H1 (cell line): ENCODE results near the gene TMA7B.

Source experiments
- BCL11A ChIP-seq, 2 experiments: IDR thresholded peaks; one replicate each; pipeline ENCODE4 v1.6.1; 2011; ENCODE audit warnings: low read depth in 2 of 2, low read length in 2 of 2, mild to moderate bottlenecking in 2 of 2
- EGR1 ChIP-seq: IDR thresholded peaks from 2 replicates; pipeline ENCODE4 v1.6.1; 2011; ENCODE audit warnings: low read depth, low read length, borderline replicate concordance
- HDAC2 ChIP-seq, 2 experiments: fragments of 300-600 bp in 1 of 2; sonication (generic) in 1 of 2; IDR thresholded peaks; 2 replicates each; pipeline ENCODE4 v1.6.1; 2011 to 2012; ENCODE audit warnings: low read depth in 2 of 2, low read length in 2 of 2, mild to moderate bottlenecking in 2 of 2, moderate library complexity in 2 of 2, borderline replicate concordance in 1 of 2, inconsistent platforms in 1 of 2
- PHF8 ChIP-seq: fragments of 200-600 bp; sonication (generic); conservative IDR thresholded peaks from 2 replicates; pipeline ENCODE4 v1.7.1; 2012; ENCODE audit warnings: low read depth, mild to moderate bottlenecking, inconsistent platforms, low read length, moderate library complexity
- POLR2AphosphoS5 ChIP-seq: IDR thresholded peaks from 2 replicates; pipeline ENCODE4 v1.6.1; 2011; ENCODE audit warnings: low read depth, low read length
- RAD21 ChIP-seq, 2 experiments: IDR thresholded peaks in 1 of 2; conservative IDR thresholded peaks in 1 of 2; 2 replicates each; pipeline ENCODE4 v1.6.1; 2011; ENCODE audit warnings: low read depth in 2 of 2, low read length in 2 of 2, improper control_type of control experiment in 1 of 2, inconsistent platforms in 1 of 2, mild to moderate bottlenecking in 1 of 2, moderate library complexity in 1 of 2
- RFX5 ChIP-seq: IDR thresholded peaks from 2 replicates; pipeline ENCODE4 v1.6.1; 2011; ENCODE audit warnings: low read depth, low read length, improper control_type of control experiment, borderline replicate concordance
- TCF12 ChIP-seq: IDR thresholded peaks from 2 replicates; pipeline ENCODE4 v1.6.1; 2011; ENCODE audit warnings: low read depth, mild to moderate bottlenecking, low read length
- ZNF274 ChIP-seq: IDR thresholded peaks from 2 replicates; pipeline ENCODE4 v1.7.0; 2012; ENCODE audit warnings: low read length, borderline replicate concordance; ENCODE audit errors: extremely low read depth
- TF ChIP-seq, protein P1 (sequence below), 3 experiments: IDR thresholded peaks; 1 replicate in 2 of 3; 2 replicates in 1 of 3; pipeline versions ENCODE4 v1.5.1 to v1.6.1; 2011; ENCODE audit warnings: low read length in 3 of 3, mild to moderate bottlenecking in 3 of 3, inconsistent platforms in 2 of 3, low read depth in 1 of 3, moderate library complexity in 1 of 3; ENCODE audit not compliant: insufficient read depth in 1 of 3; ENCODE audit errors: control extremely low read depth in 1 of 3

DNA sequence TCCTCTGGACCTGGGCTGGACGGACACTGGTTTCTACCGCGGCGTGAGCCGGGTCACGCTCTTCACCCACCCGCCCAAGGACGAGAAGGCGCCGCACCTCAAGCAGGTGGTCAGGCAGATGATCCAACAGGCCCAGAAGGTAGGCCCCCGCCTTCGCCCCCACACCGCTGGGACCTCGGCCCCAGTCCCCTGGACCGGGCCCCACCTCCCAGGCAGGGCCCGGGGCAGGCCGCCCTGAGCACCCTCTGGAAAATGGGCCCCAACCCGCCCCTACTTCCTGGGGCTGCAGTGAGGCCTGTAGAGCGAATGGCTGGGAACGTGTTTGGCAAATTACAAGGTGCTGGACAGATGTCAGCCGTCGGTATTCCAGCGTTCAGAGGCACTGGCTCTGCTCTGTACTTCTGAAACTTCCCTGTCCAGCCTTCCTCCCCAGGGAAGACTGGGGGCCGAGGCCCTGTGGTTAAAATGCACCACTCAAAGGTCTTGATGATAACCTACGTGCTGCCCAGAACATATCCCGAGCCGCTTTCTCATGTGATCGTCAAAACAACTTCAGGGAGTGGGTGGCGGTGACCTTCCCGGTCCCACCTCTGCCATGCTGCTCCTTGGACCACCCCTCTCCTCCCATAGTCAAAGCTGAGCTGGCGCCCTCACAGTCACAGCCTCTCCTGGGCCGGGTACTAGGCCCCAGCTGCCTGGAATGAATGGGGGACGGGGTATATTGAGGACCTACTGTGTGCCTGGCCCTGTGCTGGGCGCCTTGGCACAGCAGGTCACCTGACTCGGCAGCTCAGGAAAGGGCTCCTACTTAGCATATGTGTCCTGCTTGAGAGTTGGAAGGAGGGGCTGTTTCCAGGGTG is 35.4 kb downstream of the TMA7B start:
- TF ChIP-seq, protein P1, sequence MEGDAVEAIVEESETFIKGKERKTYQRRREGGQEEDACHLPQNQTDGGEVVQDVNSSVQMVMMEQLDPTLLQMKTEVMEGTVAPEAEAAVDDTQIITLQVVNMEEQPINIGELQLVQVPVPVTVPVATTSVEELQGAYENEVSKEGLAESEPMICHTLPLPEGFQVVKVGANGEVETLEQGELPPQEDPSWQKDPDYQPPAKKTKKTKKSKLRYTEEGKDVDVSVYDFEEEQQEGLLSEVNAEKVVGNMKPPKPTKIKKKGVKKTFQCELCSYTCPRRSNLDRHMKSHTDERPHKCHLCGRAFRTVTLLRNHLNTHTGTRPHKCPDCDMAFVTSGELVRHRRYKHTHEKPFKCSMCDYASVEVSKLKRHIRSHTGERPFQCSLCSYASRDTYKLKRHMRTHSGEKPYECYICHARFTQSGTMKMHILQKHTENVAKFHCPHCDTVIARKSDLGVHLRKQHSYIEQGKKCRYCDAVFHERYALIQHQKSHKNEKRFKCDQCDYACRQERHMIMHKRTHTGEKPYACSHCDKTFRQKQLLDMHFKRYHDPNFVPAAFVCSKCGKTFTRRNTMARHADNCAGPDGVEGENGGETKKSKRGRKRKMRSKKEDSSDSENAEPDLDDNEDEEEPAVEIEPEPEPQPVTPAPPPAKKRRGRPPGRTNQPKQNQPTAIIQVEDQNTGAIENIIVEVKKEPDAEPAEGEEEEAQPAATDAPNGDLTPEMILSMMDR (IDR thresholded peaks at IDR 0.05; ENCODE audit: control extremely low read depth in 1 of 3, insufficient read depth in 1 of 3, low read depth in 1 of 3, low read length in 3 of 3), result no peak
- TF ChIP-seq RAD21 (IDR thresholded peaks at IDR 0.05 in 1 of 2, conservative IDR thresholded peaks at IDR 0.05 in 1 of 2; ENCODE audit: low read depth in 2 of 2, low read length in 2 of 2), result no peak
- no peak for TF ChIP-seq BCL11A (IDR thresholded peaks at IDR 0.05; ENCODE audit: low read depth in 2 of 2, low read length in 2 of 2)
- TF ChIP-seq RFX5, result no peak
- TF ChIP-seq PHF8, result no peak
- no peak for TF ChIP-seq EGR1
- TF ChIP-seq HDAC2 (IDR thresholded peaks at IDR 0.05; ENCODE audit: borderline replicate concordance in 1 of 2, low read depth in 2 of 2, low read length in 2 of 2), result no peak
- TF ChIP-seq POLR2AphosphoS5, result no peak
- no peak for TF ChIP-seq TCF12
- TF ChIP-seq ZNF274, result no peak
